Transverse colon (tissue), 4 donors: ENCODE measurements around the gene PAXIP1. TPM values are rescaled to one million over a fixed set of nuclear protein-coding genes. Genes with fewer than 3 reads are reported as not detected.

Experiments used
- DNase-seq: peaks from one replicate; pipeline ENCODE4 v3.0.0-alpha.2; 2019
- H3K27ac ChIP-seq, 4 donors: fragments of 200-600 bp; sonication (generic); 2 replicates each; pipeline ENCODE4 v1.5.1; 2016 to 2018; ENCODE audit warnings: inconsistent platforms in 4 of 4
- H3K27me3 ChIP-seq: fragments of 200-600 bp; sonication (generic); 2 replicates; pipeline ENCODE4 v1.5.1; 2017; ENCODE audit warnings: inconsistent platforms
- H3K36me3 ChIP-seq, 4 donors: fragments of 200-600 bp; sonication (generic); 2 replicates each; pipeline ENCODE4 v1.5.1; 2017 to 2019; ENCODE audit warnings: inconsistent platforms in 4 of 4
- H3K4me1 ChIP-seq, 4 donors: fragments of 200-600 bp; sonication (generic); 2 replicates each; pipeline ENCODE4 v1.5.1; 2017 to 2020; ENCODE audit warnings: inconsistent platforms in 4 of 4
- H3K4me3 ChIP-seq, 4 donors: fragments of 200-600 bp; sonication (generic); 1 replicate in 1 of 4; 2 replicates in 3 of 4; pipeline versions ENCODE4 v1.5.1 to v1.6.1; 2017 to 2019; ENCODE audit warnings: inconsistent platforms in 4 of 4
- H3K9me3 ChIP-seq, 2 donors: fragments of 200-600 bp; sonication (generic); 2 replicates each; pipeline ENCODE4 v1.5.1; 2017 to 2019; ENCODE audit warnings: inconsistent platforms in 2 of 2
- EP300 ChIP-seq: sonication (generic); formaldehyde crosslinking; IDR thresholded peaks from one replicate; pipeline ENCODE4 v1.6.1; 2017; ENCODE audit warnings: antibody characterized with exemption, low read depth
- POLR2A ChIP-seq: fragments of 450-650 bp; IDR thresholded peaks from one replicate; pipeline ENCODE4 v1.6.1; 2016; ENCODE audit warnings: antibody characterized with exemption, mild to moderate bottlenecking, moderate library complexity
- POLR2AphosphoS5 ChIP-seq, 3 donors: sonication (generic); formaldehyde crosslinking; IDR thresholded peaks; one replicate each; pipeline ENCODE4 v1.6.1; 2016; ENCODE audit warnings: antibody characterized with exemption in 3 of 3
- WGBS, 2 donors: methylation state at CpG; one replicate each; pipeline ENCODE4 v1.1.5; 2018; ENCODE audit warnings: low coverage in 1 of 2; 5-methylcytosine and 5-hydroxymethylcytosine counted together
- in situ Hi-C, 4 donors: fragments of 200-750 bp; cut with MboI; loops; one replicate each; pipeline versions ENCODE4 v1.15.0 to v1.15.1; 2017; ENCODE audit warnings: low sequenced_read_pairs in 3 of 4, low pct_ligation_motif_present in 1 of 4, low pct_unique_long_range_greater_than_20kb in 1 of 4
- intact Hi-C: fragments of 100-400 bp; cut with DNase I; formaldehyde crosslinking; loops from one replicate; pipeline ENCODE4 v1.15.1; 2023; ENCODE audit warnings: low total_unique reads
- total RNA-seq, 4 donors: library from RNA; depleted of rRNA; stranded (reverse); fragments of >200 nt; gene quantifications; one replicate each; pipeline ENCODE4 v1.1.0, GENCODE V29; 2016
- TF ChIP-seq, protein P1 (sequence below), 5 experiments: fragments of 200-600 bp in 3 of 5; fragments of 450-650 bp in 2 of 5; sonication (generic) in 3 of 5; IDR thresholded peaks; 1 replicate in 2 of 5; 2 replicates in 3 of 5; pipeline ENCODE4 v1.5.1; 2016 to 2017; ENCODE audit warnings: antibody characterized with exemption in 5 of 5, inconsistent platforms in 3 of 5, mild to moderate bottlenecking in 2 of 5, moderate library complexity in 1 of 5

Gene PAXIP1
- total RNA-seq, 4 donors from 2014 or later, result 8.2 to 410 (median 13.3) TPM

DNA sequence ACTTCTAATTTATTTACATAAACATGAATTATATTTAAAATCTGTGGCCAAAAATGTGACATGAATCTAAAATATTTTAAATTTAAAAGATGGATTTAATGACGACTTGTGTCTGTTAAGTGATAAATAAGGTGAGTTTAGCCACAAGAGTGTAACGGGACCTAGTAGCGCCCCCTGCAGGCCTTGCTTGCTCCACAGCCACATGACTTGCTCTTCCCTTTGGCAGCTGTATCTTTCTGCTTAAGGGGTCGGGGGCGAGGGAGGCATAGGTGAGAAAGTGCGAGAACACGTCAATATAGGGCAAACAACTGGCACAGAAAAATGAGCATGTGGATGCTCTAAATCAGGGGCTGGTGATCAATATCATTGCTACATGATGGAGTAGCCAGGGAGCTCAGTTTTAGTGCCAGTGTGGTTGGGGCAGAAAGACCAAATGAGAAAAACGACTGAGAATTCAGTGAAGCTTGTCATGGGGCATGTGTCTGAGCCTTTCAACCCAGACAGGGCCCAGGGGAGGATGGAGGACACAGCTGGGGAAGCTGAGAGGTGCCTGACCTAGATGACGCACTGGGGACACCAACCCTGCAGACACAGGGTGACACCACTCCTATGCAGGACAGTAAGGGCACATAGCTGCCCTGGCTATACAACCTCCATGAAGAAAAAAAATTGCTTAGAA, 49.8 kb downstream of the PAXIP1 start:
- 57 to 58% methylated on average over 8 to 9 of the region's 9 CpGs for WGBS, 2 donors
- Histone ChIP-seq H3K27me3 (no peaks in the 10 kb centered on the region), H3K9me3 (no peaks in the 10 kb centered on the region), H3K4me1 (no peaks in the 10 kb centered on the region), H3K36me3 (peaks cover 0 to 51% (median 7%) of the 10 kb centered on the region in 4 donors), H3K27ac (no peak overlapping the region), H3K4me3 (no peak overlapping the region)
- DNase-seq, result peak; percentile 70
- intact Hi-C loops (no loop called here), in situ Hi-C loops (loop anchor here in 1 of 4 donors (25.0 kb wide), 1 partner anchor 116 kb away; no protein-coding TSS in a partner anchor)
- no peak for TF ChIP-seq EP300
- TF ChIP-seq, protein P1, sequence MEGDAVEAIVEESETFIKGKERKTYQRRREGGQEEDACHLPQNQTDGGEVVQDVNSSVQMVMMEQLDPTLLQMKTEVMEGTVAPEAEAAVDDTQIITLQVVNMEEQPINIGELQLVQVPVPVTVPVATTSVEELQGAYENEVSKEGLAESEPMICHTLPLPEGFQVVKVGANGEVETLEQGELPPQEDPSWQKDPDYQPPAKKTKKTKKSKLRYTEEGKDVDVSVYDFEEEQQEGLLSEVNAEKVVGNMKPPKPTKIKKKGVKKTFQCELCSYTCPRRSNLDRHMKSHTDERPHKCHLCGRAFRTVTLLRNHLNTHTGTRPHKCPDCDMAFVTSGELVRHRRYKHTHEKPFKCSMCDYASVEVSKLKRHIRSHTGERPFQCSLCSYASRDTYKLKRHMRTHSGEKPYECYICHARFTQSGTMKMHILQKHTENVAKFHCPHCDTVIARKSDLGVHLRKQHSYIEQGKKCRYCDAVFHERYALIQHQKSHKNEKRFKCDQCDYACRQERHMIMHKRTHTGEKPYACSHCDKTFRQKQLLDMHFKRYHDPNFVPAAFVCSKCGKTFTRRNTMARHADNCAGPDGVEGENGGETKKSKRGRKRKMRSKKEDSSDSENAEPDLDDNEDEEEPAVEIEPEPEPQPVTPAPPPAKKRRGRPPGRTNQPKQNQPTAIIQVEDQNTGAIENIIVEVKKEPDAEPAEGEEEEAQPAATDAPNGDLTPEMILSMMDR (IDR thresholded peaks at IDR 0.05), result peak; percentile 57 to 79 (median 68)

DNA sequence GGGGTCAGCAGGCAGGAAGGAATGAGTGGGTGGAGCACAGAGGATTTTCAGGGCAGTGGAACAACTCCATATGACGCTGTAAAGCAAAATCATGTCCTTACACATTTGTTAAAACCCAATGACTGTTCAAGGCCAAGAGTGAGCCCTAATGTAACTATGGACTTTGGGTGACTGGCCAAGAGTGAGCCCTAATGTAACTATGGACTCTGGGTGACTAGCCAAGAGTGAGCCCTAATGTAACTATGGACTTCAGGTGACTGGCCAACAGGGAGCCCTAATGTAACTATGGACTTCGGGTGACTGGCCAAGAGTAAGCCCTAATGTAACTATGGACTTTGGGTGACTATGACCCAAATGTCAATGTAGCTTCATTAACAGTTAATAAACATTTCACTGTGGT, 52.0 kb downstream of the PAXIP1 start:
- H3K27me3 ChIP-seq, result no peaks in the 10 kb centered on the region
- in situ Hi-C loops, result loop anchor here in 1 of 4 donors (25.0 kb wide), 1 partner anchor 114 kb away; no protein-coding TSS in a partner anchor
- peaks cover 0 to 51% (median 8%) of the 10 kb centered on the region in 4 donors for H3K36me3 ChIP-seq
- H3K4me3 ChIP-seq, result no peak overlapping the region
- intact Hi-C loops, result no loop called here
- no peaks in the 10 kb centered on the region for H3K4me1 ChIP-seq
- no peak overlapping the region for H3K27ac ChIP-seq
- DNase-seq, result no peak
- TF ChIP-seq EP300, result no peak
- no peak for TF ChIP-seq POLR2AphosphoS5 (IDR thresholded peaks at IDR 0.05)
- no peak for TF ChIP-seq POLR2A
- WGBS, 2 donors, result 89 to 94% methylated on average over 2 of the region's 2 CpGs
- no peaks in the 10 kb centered on the region for H3K9me3 ChIP-seq

DNA sequence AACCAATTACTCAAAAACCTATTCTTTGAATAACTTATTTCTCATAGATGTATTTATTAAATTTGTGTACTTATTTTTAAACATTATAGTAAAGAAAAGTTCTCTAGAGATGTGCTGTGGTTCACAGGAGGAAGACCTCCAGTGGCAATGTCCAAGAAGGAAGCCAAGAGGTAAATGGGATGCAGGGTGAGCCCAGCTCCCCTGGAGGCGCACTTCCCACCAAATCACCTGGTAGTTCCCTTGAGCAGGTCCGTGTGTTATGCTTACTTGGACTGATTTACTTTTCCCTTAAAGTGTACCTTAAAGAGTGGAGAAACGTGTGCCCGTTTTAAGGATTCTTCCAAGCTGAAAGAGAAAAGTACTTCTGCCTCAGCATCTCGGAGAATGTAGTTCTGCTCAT, 55.3 kb downstream of the PAXIP1 start:
- H3K36me3 ChIP-seq, result peaks cover 0 to 42% (median 13%) of the 10 kb centered on the region in 4 donors
- 89 to 100% methylated on average over 3 to 5 of the region's 5 CpGs for WGBS, 2 donors
- no peaks in the 10 kb centered on the region for H3K9me3 ChIP-seq
- in situ Hi-C loops, result no loop called here
- H3K4me1 ChIP-seq, result no peaks in the 10 kb centered on the region
- H3K27me3 ChIP-seq, result no peaks in the 10 kb centered on the region
- intact Hi-C loops, result no loop called here
- no peak for DNase-seq
- H3K27ac ChIP-seq, result no peak overlapping the region
- H3K4me3 ChIP-seq, result no peak overlapping the region
- TF ChIP-seq, protein P1 (IDR thresholded peaks at IDR 0.05), result no peak

DNA sequence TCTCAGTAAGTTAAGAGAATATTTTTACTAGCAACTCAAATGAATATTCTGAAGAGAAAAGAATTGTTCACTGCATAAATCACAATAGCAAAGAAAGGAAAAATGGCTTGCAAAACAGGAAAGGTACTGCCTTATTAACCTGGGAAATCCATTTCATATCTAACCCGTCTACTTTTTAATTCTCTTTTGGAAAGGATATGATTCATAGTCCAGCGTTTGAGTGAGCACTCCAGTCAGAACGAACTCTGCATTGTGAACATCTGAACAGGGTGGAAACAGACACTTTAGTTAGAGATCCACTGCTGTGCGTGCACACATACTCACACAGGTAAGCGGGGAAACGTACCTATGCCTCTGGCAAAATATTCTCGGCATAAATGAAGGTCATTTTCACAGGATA, 56.8 kb downstream of the PAXIP1 start:
- no peaks in the 10 kb centered on the region for H3K4me1 ChIP-seq
- no peak overlapping the region for H3K4me3 ChIP-seq
- no peaks in the 10 kb centered on the region for H3K9me3 ChIP-seq
- peaks cover 0 to 42% (median 10%) of the 10 kb centered on the region in 4 donors for H3K36me3 ChIP-seq
- DNase-seq, result no peak
- no peaks in the 10 kb centered on the region for H3K27me3 ChIP-seq
- intact Hi-C loops, result no loop called here
- 92 to 95% methylated on average over 7 of the region's 7 CpGs for WGBS, 2 donors
- H3K27ac ChIP-seq, result no peak overlapping the region
- in situ Hi-C loops, result no loop called here
- TF ChIP-seq POLR2A, result no peak
- TF ChIP-seq, protein P1 (IDR thresholded peaks at IDR 0.05), result no peak

DNA sequence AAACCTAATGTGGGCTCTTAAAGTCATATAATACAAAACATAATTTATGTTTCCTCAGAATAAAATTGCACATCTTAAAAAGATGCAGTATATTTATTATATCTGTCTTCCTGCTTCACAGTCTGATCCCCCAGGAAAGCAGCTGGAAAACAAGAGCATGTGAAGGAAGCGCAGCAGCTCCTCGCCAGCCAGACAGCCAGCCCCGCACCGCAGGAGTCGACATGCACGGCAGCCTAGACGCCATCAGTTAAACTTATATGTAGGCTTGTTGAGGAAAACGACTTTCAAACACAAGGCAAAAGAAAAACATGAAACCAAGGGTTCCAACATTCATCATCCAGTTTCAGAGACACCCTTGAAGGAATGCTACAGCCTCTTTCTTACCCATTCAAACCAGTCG, 59.0 kb downstream of the PAXIP1 start:
- H3K27me3 ChIP-seq, result no peaks in the 10 kb centered on the region
- H3K36me3 ChIP-seq, result peaks cover 0 to 33% (median 10%) of the 10 kb centered on the region in 4 donors
- in situ Hi-C loops, result no loop called here

More for the DNA sequence above, 59.0 kb downstream of the PAXIP1 start:
- intact Hi-C loops, result no loop called here
- Histone ChIP-seq H3K27ac (no peak overlapping the region), H3K9me3 (no peaks in the 10 kb centered on the region), H3K4me1 (no peaks in the 10 kb centered on the region), H3K4me3 (no peak overlapping the region)
- 85 to 93% methylated on average over 8 to 9 of the region's 9 CpGs for WGBS, 2 donors
- no peak for DNase-seq
- TF ChIP-seq POLR2A (no peak), EP300 (no peak), POLR2AphosphoS5 (IDR thresholded peaks at IDR 0.05) (no peak)
- TF ChIP-seq, protein P1 (IDR thresholded peaks at IDR 0.05), result no peak
